Heart left ventricle (tissue), 16 donors: ENCODE results near the gene CALML4. TPM values are rescaled to one million over a fixed set of nuclear protein-coding genes. Genes with fewer than 3 reads are reported as not detected.

Experiments
- ATAC-seq, 4 donors: fragments of 200-7000 bp; cut with Tn5 transposase; one replicate each; pipeline ENCODE4 v1.9.1; 2020 to 2022; ENCODE audit warnings: moderate library complexity in 4 of 4, mild to moderate bottlenecking in 3 of 4, moderate number of reproducible peaks in 1 of 4
- DNase-seq, 5 donors: peaks; one replicate each; pipeline ENCODE4 v3.0.0-alpha.2; 2020
- H3K27ac ChIP-seq, 12 donors: fragments of 200-600 bp; sonication (generic) in 4 of 12; one replicate each; pipeline versions ENCODE4 v1.5.0 to v1.8.0; 2016 to 2022; ENCODE audit warnings: mild to moderate bottlenecking in 2 of 12
- H3K27me3 ChIP-seq, 9 donors: fragments of 200-600 bp; sonication (generic) in 2 of 9; one replicate each; pipeline versions ENCODE4 v1.5.1 to v1.8.0; 2016 to 2022; ENCODE audit warnings: mild to moderate bottlenecking in 3 of 9
- H3K36me3 ChIP-seq, 9 donors: fragments of 200-600 bp; sonication (generic) in 2 of 9; one replicate each; pipeline versions ENCODE4 v1.5.0 to v1.8.0; 2018 to 2022; ENCODE audit warnings: mild to moderate bottlenecking in 2 of 9
- H3K4me1 ChIP-seq, 12 donors: fragments of 200-600 bp; sonication (generic) in 4 of 12; one replicate each; pipeline versions ENCODE4 v1.5.0 to v1.8.0; 2016 to 2022; ENCODE audit warnings: mild to moderate bottlenecking in 3 of 12
- H3K4me3 ChIP-seq, 12 donors: fragments of 200-600 bp; sonication (generic) in 4 of 12; one replicate each; pipeline versions ENCODE4 v1.5.0 to v1.8.0; 2017 to 2022; ENCODE audit warnings: mild to moderate bottlenecking in 9 of 12, moderate library complexity in 4 of 12
- H3K9me3 ChIP-seq, 12 donors: fragments of 200-600 bp; sonication (generic) in 4 of 12; one replicate each; pipeline versions ENCODE4 v1.5.0 to v1.8.0; 2016 to 2022; ENCODE audit warnings: mild to moderate bottlenecking in 1 of 12
- POLR2A ChIP-seq, 2 donors: fragments of 450-650 bp; IDR thresholded peaks; one replicate each; pipeline ENCODE4 v1.6.1; 2017; ENCODE audit warnings: antibody characterized with exemption in 2 of 2, mild to moderate bottlenecking in 2 of 2, moderate library complexity in 2 of 2
- WGBS, 4 donors: extraction: QIAGEN DNeasy Blood & Tissue Kit in 2 of 4; methylation state at CpG; one replicate each; pipeline versions ENCODE4 v1.1.5 to v1.1.7; 2013 to 2018; 5-methylcytosine and 5-hydroxymethylcytosine counted together
- intact Hi-C, 10 donors: fragments of 100-400 bp; cut with DNase I; formaldehyde crosslinking; loops; one replicate each; pipeline versions ENCODE4 v1.11.1 to v1.14.2; 2022
- long read RNA-seq, 3 donors: library from polyadenylated mRNA; unstranded; transcript quantifications; one replicate each; pipeline ENCODE4 v2.0.0, GENCODE V29; 2020 to 2021
- polyA plus RNA-seq, 2 donors: library from polyadenylated mRNA; stranded (reverse); fragments of 200-250 nt; gene quantifications; one replicate each; pipeline ENCODE4 v1.2.3, GENCODE V29; 2013
- total RNA-seq, 9 donors: library from RNA; depleted of rRNA in 2 of 9; stranded (reverse); fragments of >200 nt in 2 of 9; fragmentation: NEBNext Ultra II Directional in 3 of 9; extraction: Animal tissue kit (Norgen Biotek cat#: 25700) in 3 of 9; gene quantifications; one replicate each; pipeline versions ENCODE4 v1.1.0 to v1.2.4, GENCODE V29; 2016 to 2023
- TF ChIP-seq, protein P1 (sequence below), 12 donors: fragments of 200-600 bp; sonication (generic) in 4 of 12; IDR thresholded peaks; one replicate each; pipeline versions ENCODE4 v1.5.0 to v1.8.0; 2018 to 2022; ENCODE audit warnings: antibody characterized with exemption in 12 of 12, mild to moderate bottlenecking in 5 of 12
- donor health status: ischemic (EF 13 %, LVEDD 7.1; RV severe dilation, severe dysfunction).
- donor health status: healthy with polysubstance abuse.
- donor health status: DM: no; HTN: yes; CAD: no.
- donor health status: DM: no; HTN: no; CAD: no.
- donor health status: ischemic (EF 25% LVEDD 6.9; RV normal size, moderate dysfunction).
- donor health status: ischemic (EF 25% LVEDD 5.7; RV mildly dilated, moderate dysfunction).
- donor health status: healthy.
- donor health status: DM: yes; HTN: yes; CAD: no.
- donor health status: ischemic (EF 35%, LVEDD 5.7; RV mildly dilated, moderate dysfunction).
- donor health status: nonischemic (EF 11% LVEDD 7.7; RV severe dilation, severe dysfunction).
- donor health status: DM: yes; HTN: yes; CAD: no.
- donor health status: PGD.
- donor health status: ischemic (EF 29% LVEDD 5.4; RV normal size, mild dysfunction).
- donor health status: nonischemic (EF 23%, LVEDD 6.1; RV moderate dilation, normal function).

CALML4 gene, protein sequence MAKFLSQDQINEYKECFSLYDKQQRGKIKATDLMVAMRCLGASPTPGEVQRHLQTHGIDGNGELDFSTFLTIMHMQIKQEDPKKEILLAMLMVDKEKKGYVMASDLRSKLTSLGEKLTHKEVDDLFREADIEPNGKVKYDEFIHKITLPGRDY
- total RNA-seq (1 to 10 TPM in 5 of 9 donors, under 1 TPM in 4; 0.21 to 6.6 (median 1.5) TPM), polyA plus RNA-seq (1 to 10 TPM; 1.2 to 1.6 TPM)
- long read RNA-seq, donor 1, partial matches to known transcripts = 0 of 3 reads
- long read RNA-seq, donor 1, other reads (novel, unspliced or antisense) = 1 of 3 reads
- long read RNA-seq, donor 2, full-length matches to known transcripts = 1 of 1 reads
- long read RNA-seq, donor 2, partial matches to known transcripts = 0 of 1 reads
- long read RNA-seq, donor 2, other reads (novel, unspliced or antisense) = 0 of 1 reads
- long read RNA-seq, donor 3, partial matches to known transcripts = 0 of 2 reads
- long read RNA-seq, donor 3, other reads (novel, unspliced or antisense) = 1 of 2 reads

DNA sequence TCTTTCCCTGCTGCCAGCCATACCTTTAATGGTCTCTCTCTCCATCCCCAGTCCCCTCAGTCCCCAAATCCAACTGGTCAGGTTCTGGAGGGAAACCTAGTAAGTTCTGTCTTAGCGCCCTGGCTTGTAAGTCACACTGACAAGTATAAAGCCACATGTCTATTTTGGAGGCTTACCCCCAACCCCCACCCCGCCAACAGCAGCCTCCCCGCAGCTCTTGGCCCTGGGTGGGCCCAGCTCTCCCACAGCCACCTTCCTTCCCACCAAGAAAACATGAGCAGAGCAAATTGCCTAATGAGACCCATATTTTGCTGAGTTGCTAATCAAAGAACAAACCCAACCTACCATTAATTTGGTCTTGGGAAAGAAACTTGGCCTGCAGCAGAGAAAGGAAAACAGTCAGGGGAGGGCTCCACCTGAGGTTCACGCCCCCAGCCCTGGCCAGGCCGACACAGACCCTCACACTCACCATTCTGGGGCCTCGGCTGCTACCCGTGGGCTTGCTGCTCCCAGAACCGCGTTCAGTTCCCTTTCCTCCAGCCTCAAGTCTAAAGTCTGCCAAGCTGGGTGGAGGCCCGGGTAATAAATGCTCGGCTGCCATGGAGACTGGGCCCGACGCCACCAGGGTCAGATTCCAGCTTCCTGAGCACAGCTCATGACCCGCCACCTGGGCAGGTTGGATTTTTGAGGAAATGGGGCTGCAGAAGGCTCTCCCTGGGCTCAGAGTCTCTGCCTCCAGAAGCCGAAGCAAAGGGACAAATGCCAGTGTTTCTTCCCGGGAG, at the start of gene CALML4:
Gene CALML4 (minus strand): TSS at position 557 of the 782 bp plus-strand sequence. CDS start 85 bp downstream, at position 472.
- DNase-seq = peak; percentile 64 to 84 (median 76)
- TF ChIP-seq, protein P1, sequence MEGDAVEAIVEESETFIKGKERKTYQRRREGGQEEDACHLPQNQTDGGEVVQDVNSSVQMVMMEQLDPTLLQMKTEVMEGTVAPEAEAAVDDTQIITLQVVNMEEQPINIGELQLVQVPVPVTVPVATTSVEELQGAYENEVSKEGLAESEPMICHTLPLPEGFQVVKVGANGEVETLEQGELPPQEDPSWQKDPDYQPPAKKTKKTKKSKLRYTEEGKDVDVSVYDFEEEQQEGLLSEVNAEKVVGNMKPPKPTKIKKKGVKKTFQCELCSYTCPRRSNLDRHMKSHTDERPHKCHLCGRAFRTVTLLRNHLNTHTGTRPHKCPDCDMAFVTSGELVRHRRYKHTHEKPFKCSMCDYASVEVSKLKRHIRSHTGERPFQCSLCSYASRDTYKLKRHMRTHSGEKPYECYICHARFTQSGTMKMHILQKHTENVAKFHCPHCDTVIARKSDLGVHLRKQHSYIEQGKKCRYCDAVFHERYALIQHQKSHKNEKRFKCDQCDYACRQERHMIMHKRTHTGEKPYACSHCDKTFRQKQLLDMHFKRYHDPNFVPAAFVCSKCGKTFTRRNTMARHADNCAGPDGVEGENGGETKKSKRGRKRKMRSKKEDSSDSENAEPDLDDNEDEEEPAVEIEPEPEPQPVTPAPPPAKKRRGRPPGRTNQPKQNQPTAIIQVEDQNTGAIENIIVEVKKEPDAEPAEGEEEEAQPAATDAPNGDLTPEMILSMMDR (IDR thresholded peaks at IDR 0.05) = no peak
- no peak for TF ChIP-seq POLR2A (IDR thresholded peaks at IDR 0.05)
- no peaks in the 10 kb centered on the region for H3K36me3 ChIP-seq
- H3K27me3 ChIP-seq = no peaks in the 10 kb centered on the region
- H3K4me3 ChIP-seq = peak within 1 kb of the TSS in 9 of 12 donors; percentile 6 to 51 (median 20)
- peak within 1 kb of the TSS in 8 of 12 donors; percentile 2 to 85 (median 64) for H3K27ac ChIP-seq
- peak; percentile 43 to 77 (median 64) for ATAC-seq
- H3K4me1 ChIP-seq = peaks cover 0 to 50% (median 22%) of the 10 kb centered on the region in 12 donors
- H3K9me3 ChIP-seq = no peaks in the 10 kb centered on the region
- 52 to 63% (median 59%) methylated on average over 8 to 16 of the region's 16 CpGs for WGBS, 4 donors
- intact Hi-C loops = loop anchor here in 1 of 10 donors (5.0 kb wide), 1 partner anchor 343 kb away; no protein-coding TSS in a partner anchor

DNA sequence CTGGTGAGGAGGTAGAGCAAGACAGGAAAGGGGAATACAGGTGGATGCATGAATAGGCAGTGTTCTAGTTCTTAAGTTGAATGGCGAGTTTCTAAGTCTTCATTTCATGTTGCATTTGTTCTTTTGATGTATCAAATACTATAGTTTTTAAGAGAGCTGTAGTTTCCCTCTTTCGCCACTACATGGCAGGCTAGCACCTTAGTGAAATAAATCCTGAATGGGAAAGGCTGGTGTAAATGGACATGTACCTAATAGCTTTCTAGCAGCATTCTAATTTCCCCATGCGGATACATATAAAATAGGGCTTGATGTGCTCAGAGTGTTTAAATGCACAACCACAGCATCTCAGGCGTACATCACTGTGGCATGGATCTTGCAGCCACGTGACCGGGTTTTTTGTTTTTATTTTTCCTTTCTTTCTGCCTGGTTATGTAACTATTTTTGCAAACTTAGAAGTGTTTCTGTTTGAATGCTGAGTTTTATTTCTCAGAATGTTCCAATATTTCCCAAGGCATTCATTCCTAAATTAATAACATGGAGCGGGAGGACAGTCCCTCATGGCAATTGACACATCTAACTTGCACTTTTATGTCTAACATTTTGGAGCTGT, 47.9 kb upstream of the CALML4 start:
- intact Hi-C loops = loop anchor here (1.0 to 10.0 kb wide), 12 partner anchors 44 to 674 kb away; no protein-coding TSS in a partner anchor
- WGBS, 4 donors = 29 to 39% (median 34%) methylated on average over 7 of the region's 7 CpGs

DNA sequence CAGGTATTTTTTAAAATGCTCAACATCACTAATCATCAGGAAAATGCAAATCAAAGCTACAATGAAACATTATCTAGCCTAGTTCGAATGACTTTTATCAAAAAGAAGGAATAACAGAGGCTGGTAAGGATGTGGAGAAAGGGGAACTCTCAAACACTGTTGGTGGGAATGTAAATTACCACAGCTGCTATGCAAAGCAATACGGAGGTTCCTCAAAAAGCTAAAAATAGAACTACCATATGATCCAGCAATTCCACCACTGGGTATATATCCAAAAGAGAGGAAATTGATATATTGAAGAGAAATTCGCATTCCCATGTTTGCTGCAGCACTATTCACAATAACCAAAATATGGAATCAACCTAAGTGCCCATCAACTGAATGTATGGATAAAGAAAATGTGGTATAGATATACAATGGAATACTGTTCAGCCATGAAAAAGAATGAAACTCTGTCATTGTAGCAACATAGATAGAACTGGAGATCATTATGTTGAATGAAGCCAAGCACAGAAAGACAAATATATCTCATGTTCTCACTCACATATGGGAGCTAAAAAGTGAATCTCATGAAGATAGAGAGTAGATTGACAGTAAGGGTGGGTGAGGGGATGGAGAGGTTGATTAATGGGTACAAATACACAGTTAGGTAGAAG, 44.1 kb upstream of the CALML4 start:
- 48 to 66% (median 60%) methylated on average over 3 of the region's 3 CpGs for WGBS, 4 donors
- Histone ChIP-seq H3K36me3 (no peaks in the 10 kb centered on the region), H3K9me3 (peaks cover 0 to 13% (median 4%) of the 10 kb centered on the region in 12 donors), H3K4me3 (no peak overlapping the region), H3K27me3 (no peaks in the 10 kb centered on the region), H3K4me1 (peaks cover 0 to 6% (median 0%) of the 10 kb centered on the region in 12 donors), H3K27ac (peak overlapping the region in 1 of 12 donors; percentile 27)
- DNase-seq (no peak), ATAC-seq (peak in 1 of 4 donors; percentile 56)
- no peak for TF ChIP-seq POLR2A (IDR thresholded peaks at IDR 0.05)
- TF ChIP-seq, protein P1 (IDR thresholded peaks at IDR 0.05) = no peak
- intact Hi-C loops = loop anchor here in 1 of 10 donors (10.0 kb wide), 1 partner anchor 136 kb away; no protein-coding TSS in a partner anchor

More for the DNA sequence above, 47.9 kb upstream of the CALML4 start:
- H3K9me3 ChIP-seq = no peaks in the 10 kb centered on the region
- no peak overlapping the region for H3K4me3 ChIP-seq
- H3K27ac ChIP-seq = peak overlapping the region in 1 of 12 donors; percentile 2
- no peaks in the 10 kb centered on the region for H3K36me3 ChIP-seq
- ATAC-seq = peak in 3 of 4 donors; percentile 29 to 45 (median 40)
- no peaks in the 10 kb centered on the region for H3K27me3 ChIP-seq
- no peak for DNase-seq
- TF ChIP-seq, protein P1 (IDR thresholded peaks at IDR 0.05) = peak; percentile 80 to 93 (median 87)
- TF ChIP-seq POLR2A (IDR thresholded peaks at IDR 0.05) = no peak
- H3K4me1 ChIP-seq = peaks cover 0 to 19% (median 5%) of the 10 kb centered on the region in 12 donors
